Hepatocyte (in vitro differentiated cells): ENCODE data around the gene GNAT1. TPM values are rescaled to one million over a fixed set of nuclear protein-coding genes. Genes with fewer than 3 reads are reported as not detected.
"Not testable (repeated sequence)": the region's sequence is repeated elsewhere in the genome, so short reads cannot be mapped to it uniquely, and the experiment has no call there.

Experiments used
- DNase-seq: peaks from one replicate; pipeline ENCODE4 v3.0.0-alpha.2; 2016; ENCODE audit warnings: low spot score
- H2AFZ ChIP-seq: fragments of 200-600 bp; sonication (generic); 2 replicates; pipeline ENCODE4 v1.6.0; 2016; ENCODE audit warnings: antibody characterized with exemption, mild to moderate bottlenecking
- H3K27ac ChIP-seq: fragments of 200-600 bp; sonication (generic); 2 replicates; pipeline ENCODE4 v1.5.1; 2016; ENCODE audit warnings: mild to moderate bottlenecking
- H3K27me3 ChIP-seq: fragments of 200-600 bp; sonication (generic); 2 replicates; pipeline ENCODE4 v1.6.1; 2016
- H3K36me3 ChIP-seq: fragments of 200-600 bp; sonication (generic); replicated peaks from 2 replicates; pipeline ENCODE4 v1.5.1; 2016; ENCODE audit warnings: low read depth; ENCODE audit not compliant: insufficient read depth
- H3K4me1 ChIP-seq: fragments of 200-600 bp; sonication (generic); 2 replicates; pipeline ENCODE4 v1.5.1; 2016; ENCODE audit warnings: mild to moderate bottlenecking, moderate library complexity; ENCODE audit not compliant: insufficient read depth
- H3K4me2 ChIP-seq: fragments of 200-600 bp; sonication (generic); 2 replicates; pipeline ENCODE4 v1.6.0; 2016
- H3K4me3 ChIP-seq: fragments of 200-600 bp; sonication (generic); 2 replicates; pipeline ENCODE4 v1.5.1; 2016; ENCODE audit warnings: mild to moderate bottlenecking
- H3K79me2 ChIP-seq: fragments of 200-600 bp; sonication (generic); 2 replicates; pipeline ENCODE4 v1.6.0; 2017; ENCODE audit warnings: mild to moderate bottlenecking
- H3K9me2 ChIP-seq: fragments of 200-600 bp; sonication (generic); replicated peaks from 2 replicates; pipeline ENCODE4 v1.6.0; 2017; ENCODE audit warnings: mild to moderate bottlenecking; ENCODE audit not compliant: insufficient read depth
- H3K9me3 ChIP-seq: fragments of 200-600 bp; sonication (generic); 2 replicates; pipeline ENCODE4 v1.5.1; 2016; ENCODE audit warnings: low read depth, mild to moderate bottlenecking
- H4K20me1 ChIP-seq: fragments of 200-600 bp; sonication (generic); 2 replicates; pipeline ENCODE4 v1.6.0; 2016; ENCODE audit warnings: mild to moderate bottlenecking; ENCODE audit not compliant: insufficient read depth, poor library complexity, severe bottlenecking
- CTCF ChIP-seq: fragments of 200-600 bp; sonication (generic); IDR thresholded peaks from 2 replicates; pipeline ENCODE4 v1.5.1; 2016; ENCODE audit warnings: antibody characterized with exemption, mild to moderate bottlenecking; ENCODE audit not compliant: poor library complexity
- EZH2 ChIP-seq: fragments of 200-600 bp; sonication (generic); IDR thresholded peaks from 2 replicates; pipeline ENCODE4 v1.6.1; 2016; ENCODE audit warnings: antibody characterized with exemption, mild to moderate bottlenecking, borderline replicate concordance
- EZH2phosphoT487 ChIP-seq: fragments of 200-600 bp; sonication (generic); IDR thresholded peaks from one replicate; pipeline ENCODE4 v1.6.1; 2018; ENCODE audit warnings: antibody characterized with exemption, mild to moderate bottlenecking, low read depth, moderate library complexity; ENCODE audit not compliant: unreplicated experiment, severe bottlenecking
- WGBS: methylation state at CpG from one replicate; pipeline ENCODE4 v1.1.6; 2016; ENCODE audit warnings: low lambda C conversion rate; ENCODE audit errors: missing lambda C conversion rate; 5-methylcytosine and 5-hydroxymethylcytosine counted together
- polyA plus RNA-seq: library from polyadenylated mRNA; unstranded; fragments of >200 nt; fragmentation: Nextera tagmentation; extraction: Ambion mirVana; gene quantifications from 2 replicates; pipeline ENCODE4 v1.2.1, GENCODE V29; 2016
- total RNA-seq: library from RNA; depleted of rRNA; stranded (reverse); fragments of >200 nt; gene quantifications from 2 replicates; pipeline ENCODE4 v1.2.3, GENCODE V29; 2014

GNAT1 gene
- total and polyA plus RNA-seq, 2 experiments from 2014 or later, result not detected

- no peaks in the 10 kb centered on the region for H3K9me2 ChIP-seq
- no peak overlapping the region for H3K4me3 ChIP-seq
- H3K27me3 ChIP-seq, result no peaks in the 10 kb centered on the region
- 96% methylated on average over 4 of the region's 4 CpGs for WGBS
- H3K79me2 ChIP-seq, result peaks cover 97% of the 10 kb centered on the region
- no peaks in the 10 kb centered on the region for H3K9me3 ChIP-seq
- H3K4me1 ChIP-seq, result peaks cover 36% of the 10 kb centered on the region
- no peak overlapping the region for H2AFZ ChIP-seq
- no peak overlapping the region for H3K4me2 ChIP-seq
- no peak for TF ChIP-seq EZH2
- no peak for TF ChIP-seq EZH2phosphoT487
- TF ChIP-seq CTCF, result no peak
- H3K27ac ChIP-seq, result peak overlapping the region; percentile 42
- no peaks in the 10 kb centered on the region for H3K36me3 ChIP-seq
- peaks cover 54% of the 10 kb centered on the region for H4K20me1 ChIP-seq
- DNase-seq, result no peak
Measured at GRCh38 chr3:50243543-50243895, 52.1 kb downstream of the GNAT1 start.

- H3K9me3 ChIP-seq, H2AFZ ChIP-seq, H3K4me3 ChIP-seq, H3K36me3 ChIP-seq, H3K9me2 ChIP-seq, H3K4me2 ChIP-seq, DNase-seq, H3K27me3 ChIP-seq: not testable (repeated sequence)
- H4K20me1 ChIP-seq, result peaks cover 55% of the 10 kb centered on the region
- H3K79me2 ChIP-seq, result peaks cover 97% of the 10 kb centered on the region
- peaks cover 33% of the 10 kb centered on the region for H3K4me1 ChIP-seq
- 99% methylated on average over 6 of the region's 6 CpGs for WGBS
- H3K27ac ChIP-seq, result peak overlapping the region; percentile 94
Measured at GRCh38 chr3:50244813-50245212, 53.4 kb downstream of the GNAT1 start.

GRCh38 chr3:50245251-50245745 lies 53.9 kb downstream of the GNAT1 start:
- WGBS, result 77% methylated on average over 16 of the region's 16 CpGs
- H3K4me1 ChIP-seq, result peaks cover 33% of the 10 kb centered on the region

More at GRCh38 chr3:50245251-50245745, 53.9 kb downstream of the GNAT1 start:
- Histone ChIP-seq H3K27me3 (no peaks in the 10 kb centered on the region), H3K9me2 (no peaks in the 10 kb centered on the region), H2AFZ (no peak overlapping the region), H4K20me1 (peaks cover 55% of the 10 kb centered on the region), H3K4me3 (no peak overlapping the region), H3K79me2 (peaks cover 97% of the 10 kb centered on the region), H3K36me3 (no peaks in the 10 kb centered on the region), H3K27ac (peak overlapping the region; percentile 94), H3K9me3 (no peaks in the 10 kb centered on the region), H3K4me2 (peak overlapping the region; percentile 84)
- no peak for TF ChIP-seq EZH2
- no peak for TF ChIP-seq CTCF
- TF ChIP-seq EZH2phosphoT487, result no peak
- DNase-seq, result no peak
